Parathyroid adenoma (tissue), 2 donors: ENCODE results near the gene SCIMP.

Experiments
- H2AFZ ChIP-seq: fragments of 300-600 bp; sonication (generic); one replicate; pipeline ENCODE4 v1.7.0; 2017; ENCODE audit warnings: antibody characterized with exemption, mild to moderate bottlenecking
- H3K27ac ChIP-seq: fragments of 300-600 bp; sonication (generic); one replicate; pipeline ENCODE4 v1.7.0; 2017
- H3K27me3 ChIP-seq: fragments of 300-600 bp; sonication (generic); one replicate; pipeline ENCODE4 v1.7.0; 2017; ENCODE audit warnings: low read length; ENCODE audit not compliant: control insufficient read depth, insufficient read depth
- H3K36me3 ChIP-seq: fragments of 300-600 bp; sonication (generic); one replicate; pipeline ENCODE4 v1.7.0; 2017; ENCODE audit warnings: low read length; ENCODE audit not compliant: control insufficient read depth, insufficient read depth
- H3K4me1 ChIP-seq: fragments of 300-600 bp; sonication (generic); one replicate; pipeline ENCODE4 v1.7.0; 2017; ENCODE audit warnings: control low read depth
- H3K4me2 ChIP-seq: fragments of 300-600 bp; sonication (generic); one replicate; pipeline ENCODE4 v1.7.0; 2017; ENCODE audit warnings: low read length
- H3K4me3 ChIP-seq: fragments of 300-600 bp; sonication (generic); one replicate; pipeline ENCODE4 v1.7.0; 2017; ENCODE audit warnings: low read depth, low read length
- H3K79me2 ChIP-seq: fragments of 300-600 bp; sonication (generic); one replicate; pipeline ENCODE4 v1.7.0; 2017; ENCODE audit warnings: control low read depth
- H3K9ac ChIP-seq: fragments of 300-600 bp; sonication (generic); one replicate; pipeline ENCODE4 v1.7.0; 2017; ENCODE audit warnings: mild to moderate bottlenecking
- H3K9me3 ChIP-seq: fragments of 300-600 bp; sonication (generic); one replicate; pipeline ENCODE4 v1.7.0; 2017; ENCODE audit warnings: low read length; ENCODE audit not compliant: control insufficient read depth
- CTCF ChIP-seq: fragments of 300-600 bp; sonication (generic); IDR thresholded peaks from one replicate; pipeline ENCODE4 v1.7.0; 2017; ENCODE audit warnings: antibody characterized with exemption, mild to moderate bottlenecking
- donor health status: primary hyperparathyroidism.

The SCIMP gene

GRCh38 chr17:5272322-5272721 lies 37.7 kb upstream of the SCIMP start:
- H3K9me3 ChIP-seq: no peaks in the 10 kb centered on the region
- no peak overlapping the region for H3K4me2 ChIP-seq
- H3K4me1 ChIP-seq: no peaks in the 10 kb centered on the region
- no peaks in the 10 kb centered on the region for H3K79me2 ChIP-seq
- H2AFZ ChIP-seq: no peak overlapping the region
- no peak overlapping the region for H3K9ac ChIP-seq
- H3K27me3 ChIP-seq: no peaks in the 10 kb centered on the region
- no peak overlapping the region for H3K27ac ChIP-seq
- no peak for TF ChIP-seq CTCF
- H3K4me3 ChIP-seq: no peak overlapping the region
- H3K36me3 ChIP-seq: no peaks in the 10 kb centered on the region

- no peak for TF ChIP-seq CTCF
- H3K9me3 ChIP-seq: no peaks in the 10 kb centered on the region
- H3K9ac ChIP-seq: no peak overlapping the region
- H3K27me3 ChIP-seq: no peaks in the 10 kb centered on the region
- H3K79me2 ChIP-seq: no peaks in the 10 kb centered on the region
- no peak overlapping the region for H3K4me3 ChIP-seq
- no peaks in the 10 kb centered on the region for H3K36me3 ChIP-seq
- H3K4me1 ChIP-seq: no peaks in the 10 kb centered on the region
- H3K4me2 ChIP-seq: no peak overlapping the region
- H3K27ac ChIP-seq: no peak overlapping the region
- H2AFZ ChIP-seq: no peak overlapping the region
Observed at GRCh38 chr17:5269241-5269960, 34.7 kb upstream of the SCIMP start.

GRCh38 chr17:5264893-5265292 lies 30.2 kb upstream of the SCIMP start:
- H3K4me3 ChIP-seq: no peak overlapping the region
- H3K36me3 ChIP-seq: no peaks in the 10 kb centered on the region
- no peak for TF ChIP-seq CTCF
- no peaks in the 10 kb centered on the region for H3K9me3 ChIP-seq
- H2AFZ ChIP-seq: no peak overlapping the region
- no peak overlapping the region for H3K4me2 ChIP-seq
- no peak overlapping the region for H3K27ac ChIP-seq
- no peaks in the 10 kb centered on the region for H3K4me1 ChIP-seq
- H3K27me3 ChIP-seq: no peaks in the 10 kb centered on the region
- H3K9ac ChIP-seq: no peak overlapping the region
- no peaks in the 10 kb centered on the region for H3K79me2 ChIP-seq

- no peak overlapping the region for H3K4me3 ChIP-seq
- H3K4me2 ChIP-seq: no peak overlapping the region
- H3K27me3 ChIP-seq: no peaks in the 10 kb centered on the region
- H3K9me3 ChIP-seq: no peaks in the 10 kb centered on the region
- no peak overlapping the region for H3K9ac ChIP-seq
- no peaks in the 10 kb centered on the region for H3K79me2 ChIP-seq
- no peak overlapping the region for H3K27ac ChIP-seq
- no peak overlapping the region for H2AFZ ChIP-seq
- no peaks in the 10 kb centered on the region for H3K36me3 ChIP-seq
- no peaks in the 10 kb centered on the region for H3K4me1 ChIP-seq
- TF ChIP-seq CTCF: no peak
Observed at GRCh38 chr17:5263441-5263840, 28.8 kb upstream of the SCIMP start.

GRCh38 chr17:5262416-5262991 lies 27.8 kb upstream of the SCIMP start:
- Histone ChIP-seq H3K79me2 (no peaks in the 10 kb centered on the region), H3K4me2 (no peak overlapping the region), H3K9me3 (no peaks in the 10 kb centered on the region), H3K4me3 (no peak overlapping the region), H2AFZ (no peak overlapping the region), H3K4me1 (no peaks in the 10 kb centered on the region), H3K27ac (no peak overlapping the region), H3K9ac (no peak overlapping the region), H3K36me3 (no peaks in the 10 kb centered on the region), H3K27me3 (no peaks in the 10 kb centered on the region)
- TF ChIP-seq CTCF: no peak
